Hippocampal formation (tissue), 2 donors: Measurements from ENCODE around the gene COL4A2.
"Not testable (repeated sequence)": the region's sequence is repeated elsewhere in the genome, so short reads cannot be mapped to it uniquely, and the experiment has no call there.

Source experiments
- DNase-seq, 2 donors: peaks; one replicate each; lab custom pipeline; 2025; lab: John Stamatoyannopoulos, UW

COL4A2 gene

DNA sequence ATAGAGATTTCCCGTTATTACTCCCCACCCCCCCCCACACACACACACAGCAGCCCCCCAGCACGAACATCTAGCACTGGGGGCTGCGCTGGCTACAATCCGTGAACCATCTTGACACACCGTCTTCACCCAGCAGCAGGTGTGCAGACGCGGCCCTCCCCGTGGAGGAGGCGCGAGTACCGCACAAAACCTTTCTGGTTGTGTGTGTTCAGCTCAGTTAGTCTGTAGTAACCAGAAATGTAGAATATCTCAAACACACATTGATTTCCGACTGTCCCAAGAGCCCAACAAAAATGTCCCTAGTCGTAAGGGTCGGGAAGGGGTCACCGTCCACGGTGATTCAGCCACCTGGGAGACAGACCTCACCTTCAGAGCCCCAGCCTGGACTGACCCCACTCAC lies 131.7 kb downstream of the COL4A2 start:
- DNase-seq = no peak

DNA sequence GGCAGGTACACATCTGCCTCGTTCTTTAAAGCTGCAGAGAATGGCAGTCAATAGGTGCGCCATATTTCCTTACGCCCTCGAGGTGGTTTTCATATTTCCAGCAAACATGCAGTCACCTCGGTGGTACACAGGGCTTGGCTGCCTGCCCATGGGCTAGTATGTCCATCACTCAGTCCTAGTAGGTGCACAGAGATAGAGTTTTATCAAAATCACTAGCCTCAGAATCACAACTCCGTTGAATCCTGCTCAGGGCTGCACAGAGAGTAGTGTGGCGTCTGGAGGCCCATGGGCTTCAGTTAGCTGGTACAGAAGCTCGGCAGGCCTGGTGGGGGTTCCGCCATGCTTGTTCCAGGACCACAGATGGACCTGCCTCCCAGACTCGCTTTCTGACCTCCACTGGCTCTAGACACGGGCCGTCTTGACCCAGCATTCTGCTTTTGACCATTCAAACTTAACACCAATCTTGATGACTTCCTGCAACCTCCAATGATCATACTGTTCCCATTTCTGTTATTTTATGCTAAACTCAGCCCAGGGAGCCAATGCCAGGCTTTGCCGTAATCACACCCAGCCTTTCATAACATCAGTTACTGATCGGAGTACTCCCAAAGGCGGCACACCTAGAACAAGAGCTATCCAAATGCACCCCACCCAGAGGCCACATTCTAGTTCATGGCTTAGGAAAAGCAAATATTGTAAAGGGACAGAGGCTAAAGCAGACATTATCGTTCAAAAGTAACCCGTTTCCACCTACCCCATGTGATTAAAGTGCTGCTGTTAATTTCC lies 134.1 kb downstream of the COL4A2 start:
- no peak for DNase-seq

DNA sequence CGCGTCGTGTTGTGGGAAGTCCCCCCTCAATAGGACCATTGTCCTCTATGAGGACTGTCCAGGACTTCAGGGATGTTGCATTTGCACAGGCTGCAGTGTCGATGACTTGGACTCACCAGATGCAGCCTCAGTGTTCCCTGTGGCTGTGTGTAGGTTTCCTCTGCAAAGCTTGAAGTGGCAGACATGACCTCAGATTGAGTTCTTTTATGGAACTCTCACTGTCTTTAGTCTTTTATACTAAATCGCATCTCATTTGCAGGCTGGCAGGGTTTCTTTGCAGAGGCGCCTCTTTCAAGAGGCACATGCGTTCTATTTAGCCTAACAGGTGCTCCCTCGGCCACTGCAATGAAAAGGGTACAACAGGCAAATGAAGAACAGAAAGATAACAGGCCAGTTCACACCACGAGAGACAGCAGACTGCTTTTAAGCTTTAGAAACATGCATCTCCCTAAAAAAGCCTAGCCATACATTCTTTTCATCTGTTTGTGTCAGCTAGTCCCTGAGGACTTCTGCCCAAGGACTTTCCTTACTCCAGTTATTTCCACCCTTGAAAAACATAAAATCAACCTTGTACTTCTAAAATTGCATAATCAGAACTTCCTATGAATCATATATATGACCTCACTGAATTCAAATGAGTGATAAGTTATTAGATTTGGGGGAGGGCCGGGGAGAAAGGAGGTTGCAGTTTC lies 136.0 kb downstream of the COL4A2 start:
- no peak for DNase-seq

DNA sequence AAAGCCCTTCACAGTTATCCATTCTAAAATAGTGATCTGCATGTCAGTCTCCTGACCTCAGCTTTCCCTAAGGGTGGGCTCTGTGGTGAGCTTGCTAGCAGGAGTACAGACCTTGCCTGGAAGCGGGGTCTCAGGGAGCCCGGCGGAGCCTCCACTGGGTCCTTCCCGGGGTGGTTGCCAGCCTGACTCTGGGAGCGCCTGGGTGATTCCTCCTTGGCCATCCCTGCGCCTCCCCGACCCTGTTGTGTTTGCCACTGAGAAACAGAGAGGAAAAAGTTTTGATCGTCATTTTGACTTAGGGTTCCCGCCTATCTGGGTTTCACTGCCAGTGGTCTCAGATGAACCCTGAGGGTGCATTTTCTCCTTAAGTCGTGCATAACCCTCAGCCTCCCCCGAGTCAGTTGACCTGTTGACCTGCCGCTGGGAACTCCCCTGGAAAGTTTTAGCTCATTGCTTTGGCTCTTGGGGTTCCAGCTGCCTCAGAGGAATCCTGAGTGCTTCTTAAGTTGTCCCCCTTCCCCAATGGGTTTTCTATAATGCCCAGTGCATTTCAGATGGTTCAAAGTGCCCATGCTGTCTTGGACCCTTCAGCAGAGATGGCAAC lies 136.6 kb downstream of the COL4A2 start:
- DNase-seq = no peak

DNA sequence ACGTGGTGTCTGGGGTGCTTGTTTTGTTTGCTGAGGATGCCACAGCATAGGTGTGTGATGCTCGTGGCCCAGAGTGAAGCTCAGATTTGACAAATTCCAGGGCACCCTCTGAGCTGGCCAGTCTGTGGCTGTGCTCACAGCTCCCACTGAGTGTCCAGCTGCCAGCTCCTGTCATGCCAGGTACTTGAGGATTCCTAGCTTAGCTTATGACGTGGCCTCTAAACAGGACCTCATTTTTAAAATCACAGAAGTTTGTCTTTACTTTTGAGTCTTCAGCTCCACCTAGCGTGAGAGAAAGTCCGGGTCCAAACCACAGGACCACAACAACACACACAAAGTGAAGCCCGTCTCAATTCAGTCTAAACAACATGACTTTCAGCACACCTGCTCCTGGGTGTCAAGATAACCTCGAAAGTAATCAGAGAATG lies 137.2 kb downstream of the COL4A2 start:
- peak in 1 of 2 donors; percentile 29 for DNase-seq

DNA sequence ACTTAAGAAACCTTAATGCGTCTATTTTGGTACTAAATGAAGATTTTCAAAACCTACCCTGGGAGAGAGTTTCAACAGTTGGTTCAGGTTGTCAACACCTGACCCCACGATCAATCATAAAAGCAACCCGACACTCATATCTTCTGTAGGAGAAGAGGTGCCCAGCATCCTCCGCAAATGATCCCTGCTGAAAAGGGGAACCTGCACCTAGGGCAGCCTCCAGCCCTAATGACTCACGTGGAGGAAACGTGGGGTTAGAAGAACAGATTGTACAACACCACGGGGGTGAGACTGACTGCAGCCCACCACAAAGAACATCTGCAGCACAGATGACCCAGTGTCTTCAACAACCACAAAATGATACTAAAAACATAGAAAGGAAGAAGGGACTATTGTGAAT lies 138.1 kb downstream of the COL4A2 start:
- no peak for DNase-seq

DNA sequence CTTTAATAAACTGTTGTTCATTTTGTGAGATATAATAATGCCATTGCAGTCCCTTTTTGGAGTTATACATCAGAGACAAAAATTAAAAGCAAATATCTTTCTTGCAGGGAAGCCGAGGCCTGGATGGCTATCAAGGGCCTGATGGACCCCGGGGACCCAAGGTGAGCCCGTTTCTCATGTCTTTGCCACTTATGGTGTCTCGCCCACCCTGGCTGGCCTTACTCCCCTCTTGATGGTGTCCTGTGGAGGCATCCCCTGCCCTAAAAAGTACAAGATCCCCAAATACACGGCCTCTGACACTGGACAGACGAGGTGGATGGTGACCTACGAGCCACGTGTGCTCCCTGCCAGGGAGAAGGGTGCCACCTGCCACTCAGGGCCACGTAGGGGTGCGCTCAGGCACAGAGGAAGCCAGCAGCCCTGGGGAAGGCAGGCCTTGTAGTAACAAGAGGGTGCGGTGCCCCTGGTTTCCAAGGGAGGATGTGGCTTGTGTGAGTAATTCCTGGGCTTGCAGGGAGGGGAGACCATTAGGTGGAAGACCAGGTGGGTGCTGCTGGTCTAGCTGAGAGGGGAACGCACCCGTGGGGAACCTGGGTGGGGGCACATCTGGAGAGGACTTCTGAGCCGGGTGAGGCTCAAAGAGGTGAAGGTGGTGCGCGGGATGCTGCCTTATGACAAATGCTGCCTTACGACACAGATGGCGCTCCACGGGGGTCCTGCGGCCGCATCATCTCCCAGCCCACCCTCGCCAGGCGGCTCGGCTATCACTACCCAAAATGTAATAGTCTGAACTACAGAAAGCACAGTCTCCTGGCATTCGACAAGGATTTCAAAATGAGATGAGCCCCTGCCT lies 138.9 kb downstream of the COL4A2 start:
- no peak for DNase-seq

DNA sequence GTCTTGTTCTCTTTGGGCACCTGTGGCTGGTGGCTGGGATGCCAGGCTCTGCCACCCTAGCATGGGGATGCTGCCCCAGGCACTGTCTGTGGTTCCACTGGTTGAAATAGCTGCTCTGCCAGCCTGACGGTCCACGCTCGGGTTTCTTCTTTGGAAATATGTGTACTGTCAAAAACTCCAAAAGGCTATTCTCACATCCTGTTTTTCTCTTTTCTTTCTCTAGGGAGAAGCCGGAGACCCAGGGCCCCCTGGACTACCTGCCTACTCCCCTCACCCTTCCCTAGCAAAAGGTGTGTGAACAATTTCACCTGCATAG lies 139.4 kb downstream of the COL4A2 start:
- DNase-seq = no peak

DNA sequence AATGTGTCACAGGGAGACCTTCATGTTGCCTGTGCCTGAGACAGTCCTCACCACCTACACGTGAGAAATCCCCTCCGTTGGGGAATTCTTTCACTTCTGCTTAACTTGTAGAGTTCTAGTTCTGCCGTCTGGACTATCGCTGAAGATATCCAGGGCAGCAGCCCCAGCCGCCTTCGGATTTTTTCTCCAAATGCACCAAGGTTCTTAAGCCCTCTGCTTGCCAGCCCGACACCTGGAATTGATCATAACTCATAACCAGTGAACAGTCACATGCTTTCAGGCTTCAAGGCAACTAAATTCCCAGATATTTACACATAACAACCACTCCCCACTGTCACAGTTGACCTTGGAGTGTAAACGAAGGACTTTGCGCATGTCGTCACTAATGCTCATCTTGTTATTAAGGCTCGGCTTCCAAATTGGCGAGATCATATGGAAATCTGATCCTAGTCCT lies 140.0 kb downstream of the COL4A2 start:
- DNase-seq = no peak

DNA sequence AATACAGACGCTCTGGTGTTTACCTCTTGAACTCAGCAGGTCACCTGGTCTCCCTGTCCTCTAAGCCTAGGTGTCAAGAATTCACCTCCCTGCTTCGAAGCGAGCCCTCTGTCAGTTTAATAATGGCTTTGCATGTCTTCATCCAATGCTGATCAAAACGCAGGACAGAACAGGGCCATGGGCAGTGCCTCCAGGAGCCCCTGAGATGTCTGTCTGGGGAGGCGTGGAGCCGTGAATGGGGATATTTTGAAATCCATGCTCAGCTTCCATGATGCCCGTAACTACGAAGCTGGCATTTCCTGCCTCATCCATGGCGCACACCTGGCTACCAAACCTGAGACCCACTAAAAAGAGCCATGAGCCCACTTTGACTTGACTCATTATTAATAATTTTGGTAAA lies 140.7 kb downstream of the COL4A2 start:
- no peak for DNase-seq

DNA sequence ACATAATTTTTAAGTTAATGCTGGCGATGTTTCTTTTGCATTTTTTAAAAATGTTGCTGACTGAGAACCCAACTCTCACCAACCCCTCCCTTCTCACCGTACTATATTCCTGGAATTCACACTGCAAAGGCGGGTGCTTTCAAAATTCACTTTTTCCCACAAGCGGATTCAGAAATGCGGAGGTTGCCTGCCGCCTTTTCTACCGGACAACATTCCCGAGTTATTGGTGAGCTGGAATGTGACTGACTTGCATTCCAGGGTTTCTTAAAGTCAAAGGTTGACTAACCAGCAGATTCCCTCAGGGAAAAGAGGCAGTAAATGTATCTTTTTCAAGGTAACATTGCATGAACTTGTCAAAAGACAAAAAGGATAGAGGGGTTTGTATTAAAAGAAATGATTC lies 141.1 kb downstream of the COL4A2 start:
- no peak for DNase-seq

DNA sequence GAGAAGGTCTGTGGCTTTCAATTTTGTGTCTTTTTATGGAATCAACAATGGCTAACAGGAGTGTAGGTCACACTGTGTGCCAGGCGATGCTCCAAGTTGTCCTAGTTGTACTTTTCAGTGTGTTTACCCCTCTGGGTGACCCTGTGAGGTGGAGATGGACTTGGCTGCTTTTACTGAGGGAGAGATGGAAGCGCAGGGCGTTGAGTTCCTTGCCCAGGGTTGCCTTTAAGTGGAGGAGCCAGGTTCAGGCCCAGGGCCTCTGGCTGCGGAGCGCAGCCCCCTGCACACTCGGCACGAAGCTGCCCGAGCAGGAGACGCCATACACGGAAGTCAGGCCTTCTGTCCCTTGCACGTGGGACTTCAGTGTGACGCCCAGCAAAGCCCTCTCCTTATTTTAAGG lies 141.6 kb downstream of the COL4A2 start:
- no peak for DNase-seq

DNA sequence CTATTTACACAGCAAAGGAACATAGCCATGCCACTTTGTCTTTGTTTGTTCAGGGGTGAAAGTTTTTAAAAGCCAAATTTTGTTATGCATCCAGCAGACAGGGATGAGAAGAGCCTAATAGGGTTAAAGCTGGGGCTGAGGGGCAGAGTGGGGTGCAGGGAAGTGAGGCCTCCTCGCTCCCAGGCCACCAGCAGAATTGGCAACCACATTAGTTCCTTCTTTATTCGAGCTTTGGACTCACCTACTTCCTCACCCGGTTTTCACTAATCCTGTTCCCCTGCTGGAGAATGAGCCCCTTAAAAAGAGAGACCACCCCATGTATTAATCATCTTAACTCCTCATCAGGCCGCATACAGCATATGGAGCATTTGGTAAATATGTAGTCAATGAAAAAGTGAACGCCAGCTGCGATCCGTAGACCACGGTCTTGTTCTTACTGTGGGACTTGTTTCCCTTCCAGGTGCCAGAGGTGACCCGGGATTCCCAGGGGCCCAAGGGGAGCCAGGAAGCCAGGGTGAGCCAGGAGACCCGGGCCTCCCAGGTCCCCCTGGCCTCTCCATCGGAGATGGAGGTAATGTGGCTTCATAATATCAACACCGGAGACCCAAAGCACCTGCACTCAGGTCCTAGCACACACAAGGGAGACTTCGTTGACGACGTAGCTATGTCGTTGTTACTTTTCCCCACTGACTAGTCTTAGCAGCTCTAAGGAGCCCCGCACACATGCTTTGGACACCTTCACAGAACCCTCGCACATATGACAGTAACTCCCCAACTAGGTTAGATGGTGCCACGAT lies 142.3 kb downstream of the COL4A2 start:
- no peak for DNase-seq

DNA sequence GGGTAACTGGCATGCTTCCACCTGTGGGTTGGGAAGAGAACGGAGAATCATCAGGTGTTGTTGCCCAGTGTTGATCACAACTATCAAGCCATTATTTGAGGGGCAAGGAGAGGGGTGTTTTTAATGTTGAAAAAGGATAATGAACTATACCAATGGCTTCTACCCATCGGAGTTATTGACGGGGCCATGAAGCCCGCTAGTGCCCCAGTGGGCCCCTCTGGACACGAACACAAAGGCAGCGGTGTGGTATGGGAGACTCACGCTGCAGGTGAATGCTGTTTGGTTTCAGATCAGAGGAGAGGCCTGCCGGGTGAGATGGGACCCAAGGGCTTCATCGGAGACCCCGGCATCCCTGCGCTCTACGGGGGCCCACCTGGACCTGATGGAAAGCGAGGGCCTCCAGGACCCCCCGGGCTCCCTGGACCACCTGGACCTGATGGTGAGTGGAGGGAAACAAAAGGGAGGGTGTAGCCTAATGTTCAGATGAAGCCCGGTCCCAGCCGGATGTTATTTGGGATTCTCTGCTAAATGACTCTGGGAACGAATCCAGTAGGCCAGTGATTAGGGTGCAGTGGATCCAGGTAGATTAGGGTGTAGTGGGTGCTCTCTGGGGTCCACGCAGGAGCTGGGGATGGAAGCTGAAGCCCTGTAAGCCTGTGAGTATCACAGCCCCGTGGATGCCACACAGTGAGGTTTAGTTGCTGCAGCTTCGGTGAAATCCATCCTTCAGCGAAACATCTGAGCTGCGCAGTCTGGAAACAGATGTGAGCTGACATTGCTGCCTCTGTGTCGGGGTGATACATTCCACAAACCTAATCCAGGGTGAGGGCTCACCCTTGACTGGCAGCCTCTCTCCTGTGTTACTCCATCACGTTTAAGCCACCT lies 143.2 kb downstream of the COL4A2 start:
- no peak for DNase-seq

DNA sequence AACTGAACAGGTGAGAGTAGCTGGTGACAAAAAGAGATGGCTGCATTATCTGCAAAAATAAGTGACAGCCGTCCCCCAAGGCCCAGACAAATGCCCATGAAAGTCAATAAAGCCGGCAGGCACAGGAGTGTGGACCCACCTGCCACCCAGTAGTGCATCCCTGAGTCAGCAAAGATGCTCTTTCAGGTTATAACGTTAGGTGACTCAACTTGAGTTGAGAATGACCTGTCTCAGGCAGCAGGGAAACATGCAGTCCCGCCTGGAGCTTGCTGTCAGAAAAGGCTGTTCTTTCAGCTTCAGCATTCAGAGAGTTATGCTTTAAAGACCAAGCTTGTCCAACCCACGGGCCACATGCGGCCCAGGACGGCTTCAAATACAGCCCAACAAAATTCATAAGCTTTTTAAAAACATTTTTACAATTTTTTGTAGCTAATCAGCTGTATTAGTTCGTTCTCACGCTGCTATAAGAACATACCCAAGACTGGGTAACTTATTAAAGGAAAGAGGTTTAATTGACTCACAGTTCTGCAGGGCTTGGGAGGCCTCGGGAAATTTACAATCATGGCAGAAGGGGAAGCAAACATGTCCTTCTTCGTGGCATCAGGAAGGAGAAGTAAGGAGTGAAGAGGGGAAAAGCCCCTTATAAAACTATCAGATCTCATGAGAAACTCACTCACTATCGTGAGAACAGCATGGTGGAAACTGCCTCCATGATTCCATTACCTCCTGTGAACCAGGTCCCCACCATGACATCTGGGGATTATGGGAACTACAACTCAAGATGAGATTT lies 144.1 kb downstream of the COL4A2 start:
- no peak for DNase-seq

DNA sequence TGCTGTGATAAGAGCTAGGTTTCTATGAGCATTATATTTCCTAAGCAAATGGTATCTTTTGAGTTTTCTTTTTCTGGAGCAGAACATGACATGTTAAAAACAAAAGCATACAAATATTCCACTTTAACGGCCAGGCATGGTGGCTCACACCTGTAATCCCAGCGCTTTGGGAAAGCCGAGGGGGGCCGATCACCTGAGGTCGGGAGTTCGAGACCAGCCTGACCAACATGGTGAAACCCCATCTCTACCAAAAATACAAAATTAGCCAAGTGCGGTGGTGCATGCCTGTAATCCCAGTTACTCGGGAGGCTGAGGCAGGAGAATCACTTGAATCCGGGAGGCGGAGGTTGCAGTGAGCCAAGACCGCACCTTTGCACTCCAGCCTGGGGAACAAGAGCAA lies 146.0 kb downstream of the COL4A2 start:
- not testable (repeated sequence) for DNase-seq

DNA sequence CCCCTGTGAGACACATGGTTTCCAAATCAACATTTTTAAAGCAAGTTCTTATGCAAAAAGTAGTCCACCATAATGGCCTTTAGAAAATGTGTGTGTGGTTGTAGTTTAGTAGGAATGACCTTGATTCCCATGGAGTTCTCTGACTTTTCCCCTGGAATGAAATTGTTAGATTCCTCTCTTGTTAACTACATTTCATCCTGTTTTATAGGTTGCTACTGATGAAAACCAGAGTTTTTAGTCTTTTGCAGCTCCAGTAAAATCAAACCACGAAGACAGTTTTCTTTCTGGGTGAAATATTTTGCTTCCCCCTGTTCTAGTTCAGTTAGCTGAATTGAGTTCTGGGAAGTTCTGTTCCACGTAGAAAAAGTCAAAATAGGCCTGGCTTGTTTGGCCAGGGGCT lies 146.7 kb downstream of the COL4A2 start:
- no peak for DNase-seq

DNA sequence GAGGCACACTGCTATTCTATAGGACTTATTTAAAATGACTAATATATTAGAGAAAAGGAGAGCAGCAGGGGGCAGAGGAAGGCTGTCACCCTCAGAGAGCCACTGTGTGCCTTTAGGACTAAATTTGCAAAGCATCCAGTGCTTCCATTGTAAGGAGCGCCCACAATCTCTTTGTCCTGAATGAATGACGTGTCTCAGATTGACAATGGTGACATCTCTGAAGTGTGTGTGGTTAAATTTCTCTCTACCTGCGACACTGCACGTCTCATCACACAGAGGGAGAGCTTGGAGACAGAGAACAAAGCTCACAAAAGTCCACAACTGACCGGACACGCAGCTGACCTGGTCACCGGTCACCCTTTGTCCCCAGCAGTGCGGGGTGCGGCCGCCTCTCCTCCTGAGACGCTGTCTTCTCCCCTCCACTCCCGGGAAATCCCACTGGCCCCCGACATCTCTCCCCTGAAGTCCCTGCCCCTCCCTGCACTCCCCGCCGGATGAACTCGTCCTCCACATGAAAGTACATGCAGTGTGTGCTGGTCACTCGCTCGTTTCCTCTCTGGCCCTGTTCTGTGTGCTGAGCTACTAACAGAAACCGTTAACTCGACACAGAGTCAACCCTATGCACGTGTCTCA lies 147.3 kb downstream of the COL4A2 start:
- no peak for DNase-seq

DNA sequence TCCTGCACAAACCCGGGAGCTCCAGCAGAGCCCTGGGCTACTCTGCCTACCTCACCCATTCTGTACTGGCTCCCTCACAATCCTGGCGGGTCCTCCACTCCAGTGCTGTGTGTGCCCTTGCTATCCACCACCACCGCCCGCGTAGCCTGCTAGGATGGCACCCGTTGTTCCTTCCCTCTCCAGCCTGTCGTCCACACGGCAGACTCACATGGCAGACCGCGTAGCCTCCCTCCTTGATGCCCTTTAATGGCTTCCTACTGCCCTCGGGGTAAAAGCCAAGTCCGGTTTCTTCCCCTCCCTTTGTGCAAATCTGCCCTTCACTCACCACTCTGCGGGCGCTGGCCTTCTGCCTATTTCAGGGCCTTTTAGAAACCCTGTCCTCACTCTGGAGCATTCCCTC lies 147.9 kb downstream of the COL4A2 start:
- no peak for DNase-seq
